ENCODE measurements around the gene MIGA2.

Gene MIGA2

DNA sequence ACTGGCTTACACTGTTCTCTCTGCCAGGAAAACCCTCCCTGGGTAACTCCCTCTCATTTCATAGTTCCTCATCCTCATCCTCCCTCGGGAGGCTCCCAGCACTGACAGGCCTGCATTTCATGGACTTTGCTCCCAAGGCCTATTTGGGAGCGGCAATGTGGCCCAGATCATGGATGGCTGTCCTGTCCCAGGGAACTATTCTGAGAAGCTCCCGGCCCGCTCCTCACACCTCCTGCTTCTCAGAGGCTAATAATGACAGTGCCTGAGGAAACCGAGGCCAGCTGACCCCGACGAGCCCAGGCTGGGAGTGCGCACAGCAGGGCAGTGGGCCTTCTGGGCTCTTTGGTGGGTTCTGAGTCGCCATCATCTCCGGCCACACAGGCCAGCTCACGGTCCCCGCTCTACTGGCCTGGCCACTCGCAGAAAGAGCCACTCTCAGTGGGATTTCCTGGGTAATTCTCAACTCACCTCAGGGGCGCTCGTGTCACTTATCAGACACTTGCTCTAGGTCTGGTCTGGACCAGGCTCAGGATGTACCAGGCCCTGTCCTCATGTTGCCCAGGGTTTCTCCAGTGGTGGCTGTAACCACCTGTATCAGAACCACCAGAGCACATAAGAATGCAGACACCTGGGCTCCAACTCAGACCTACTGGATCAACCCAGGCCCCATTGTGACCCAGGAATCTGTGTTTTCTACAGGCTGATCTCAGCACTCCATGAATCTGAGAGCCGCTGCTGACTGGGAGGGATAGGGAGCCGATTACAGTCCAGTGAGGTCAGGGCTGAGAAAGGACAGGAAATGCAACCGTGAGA is 42.5 kb downstream of the MIGA2 start:
- H3K9ac ChIP-seq (ENCODE audit: low read length): no peak overlapping the region
- H3K36me3 ChIP-seq (ENCODE audit: insufficient read depth, low read length): no peaks in the 10 kb centered on the region
- H3K9me3 ChIP-seq (ENCODE audit: low read length): no peaks in the 10 kb centered on the region
- peaks cover 14% of the 10 kb centered on the region for H3K4me1 ChIP-seq (ENCODE audit: insufficient read depth, low read length)
- no peaks in the 10 kb centered on the region for H3K27me3 ChIP-seq (ENCODE audit: control insufficient read depth in 1 of 2, insufficient read depth in 2 of 2, low read length in 2 of 2)
- H3K4me3 ChIP-seq (ENCODE audit: low read depth in 1 of 2, low read length in 2 of 2): no peak overlapping the region
- no peak overlapping the region for H3K27ac ChIP-seq (ENCODE audit: low read depth, low read length)

DNA sequence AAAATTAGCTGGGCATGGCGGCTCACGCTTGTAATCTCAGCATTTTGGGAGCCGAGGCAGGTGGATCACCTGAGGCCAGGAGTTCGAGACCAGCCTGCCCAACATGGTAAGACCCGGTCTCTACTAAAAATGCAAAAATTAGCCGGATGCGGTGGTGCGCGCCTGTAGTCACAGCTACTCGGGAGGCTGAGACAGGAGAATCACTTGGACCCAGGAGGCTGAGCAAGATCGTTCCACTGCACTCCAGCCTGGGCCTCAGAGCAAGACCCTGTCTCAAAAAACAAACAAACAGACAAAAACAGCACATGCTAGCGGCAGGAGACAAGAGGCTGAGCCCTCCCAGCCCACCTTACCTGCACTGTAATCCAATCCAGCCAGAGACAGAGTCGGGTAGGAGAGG is 43.4 kb downstream of the MIGA2 start:
- Histone ChIP-seq H3K9me3 (ENCODE audit: low read length) (no peaks in the 10 kb centered on the region), H3K4me3 (ENCODE audit: low read depth in 1 of 2, low read length in 2 of 2) (peak overlapping the region in 1 of 2 donors; percentile 83), H3K9ac (ENCODE audit: low read length) (peak overlapping the region; percentile 24), H3K27ac (ENCODE audit: low read depth, low read length) (no peak overlapping the region), H3K36me3 (ENCODE audit: insufficient read depth, low read length) (peaks cover 2% of the 10 kb centered on the region), H3K4me1 (ENCODE audit: insufficient read depth, low read length) (peaks cover 14% of the 10 kb centered on the region), H3K27me3 (ENCODE audit: control insufficient read depth in 1 of 2, insufficient read depth in 2 of 2, low read length in 2 of 2) (no peaks in the 10 kb centered on the region)

DNA sequence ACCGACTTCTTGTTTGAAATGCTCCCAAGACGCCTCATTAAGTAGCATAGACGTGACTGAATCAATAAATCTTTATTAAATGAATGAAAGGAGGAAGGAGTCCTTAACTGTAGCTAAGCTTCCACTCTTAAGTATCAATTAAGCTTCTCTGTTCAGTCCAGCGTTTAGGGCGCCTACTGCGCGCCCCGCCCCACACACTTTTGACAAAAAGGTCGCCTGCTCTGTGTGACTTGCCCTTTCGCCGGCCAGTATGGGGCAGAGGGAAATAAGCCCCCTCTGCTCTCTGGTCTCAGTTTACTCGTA is 43.8 kb downstream of the MIGA2 start:
- H3K9ac ChIP-seq (ENCODE audit: low read length): peak overlapping the region; percentile 24
- H3K27me3 ChIP-seq (ENCODE audit: control insufficient read depth in 1 of 2, insufficient read depth in 2 of 2, low read length in 2 of 2): no peaks in the 10 kb centered on the region
- peaks cover 5% of the 10 kb centered on the region for H3K36me3 ChIP-seq (ENCODE audit: insufficient read depth, low read length)
- peak overlapping the region; percentile 83 to 86 for H3K4me3 ChIP-seq (ENCODE audit: low read depth in 1 of 2, low read length in 2 of 2)
- no peaks in the 10 kb centered on the region for H3K9me3 ChIP-seq (ENCODE audit: low read length)
- no peak overlapping the region for H3K27ac ChIP-seq (ENCODE audit: low read depth, low read length)
- H3K4me1 ChIP-seq (ENCODE audit: insufficient read depth, low read length): peaks cover 14% of the 10 kb centered on the region

DNA sequence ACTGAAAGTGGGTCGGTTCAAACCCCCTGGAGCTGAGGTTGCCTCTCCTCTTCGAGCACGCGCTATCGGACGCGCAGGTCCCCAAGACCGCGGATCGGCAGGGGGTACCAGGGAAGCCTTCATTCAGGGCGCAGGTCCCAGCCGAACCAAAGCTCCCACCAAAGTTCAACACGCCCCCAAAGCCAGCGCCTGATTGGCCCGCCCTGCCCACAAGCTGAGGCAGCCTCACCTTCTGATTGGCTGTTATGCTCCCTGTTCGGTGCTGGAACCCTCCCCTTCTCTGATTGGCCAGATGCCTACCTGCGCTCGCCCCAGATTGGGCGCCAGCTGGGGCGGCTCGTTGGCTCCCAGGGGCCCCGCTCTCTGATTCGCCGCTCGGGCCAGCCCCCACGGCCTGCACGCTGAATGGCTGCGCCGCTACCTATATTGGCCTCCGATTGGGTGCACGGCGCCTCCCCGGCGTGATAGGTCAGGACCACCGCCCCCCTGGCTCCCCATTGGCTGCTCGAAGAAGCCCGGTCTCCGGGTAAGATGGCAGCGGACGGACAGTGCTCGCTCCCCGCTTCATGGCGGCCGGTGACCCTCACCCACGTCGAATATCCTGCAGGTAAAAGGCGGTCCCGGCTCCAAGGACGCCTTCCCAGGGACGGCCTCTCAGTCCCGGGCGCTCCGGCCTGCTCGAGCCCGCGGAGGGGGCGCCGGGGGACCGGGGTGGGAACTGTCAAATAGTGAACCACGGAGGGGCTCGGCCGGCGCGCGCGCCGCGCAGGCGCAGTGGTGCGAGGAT is 44.4 kb downstream of the MIGA2 start, which contains the start of gene DOLPP1:
DOLPP1 (plus strand) TSS at position 511 of the 787 bp plus-strand sequence; CDS start at position 532, 21 bp downstream.
- H3K9ac ChIP-seq (ENCODE audit: low read length): peak within 1 kb of the TSS; percentile 49
- H3K27ac ChIP-seq (ENCODE audit: low read depth, low read length): peak within 1 kb of the TSS; percentile 88
- H3K27me3 ChIP-seq (ENCODE audit: control insufficient read depth in 1 of 2, insufficient read depth in 2 of 2, low read length in 2 of 2): no peaks in the 10 kb centered on the region
- H3K4me1 ChIP-seq (ENCODE audit: insufficient read depth, low read length): peaks cover 14% of the 10 kb centered on the region
- H3K36me3 ChIP-seq (ENCODE audit: insufficient read depth, low read length): peaks cover 10% of the 10 kb centered on the region
- peak within 1 kb of the TSS; percentile 83 to 98 for H3K4me3 ChIP-seq (ENCODE audit: low read depth in 1 of 2, low read length in 2 of 2)
- no peaks in the 10 kb centered on the region for H3K9me3 ChIP-seq (ENCODE audit: low read length)

DNA sequence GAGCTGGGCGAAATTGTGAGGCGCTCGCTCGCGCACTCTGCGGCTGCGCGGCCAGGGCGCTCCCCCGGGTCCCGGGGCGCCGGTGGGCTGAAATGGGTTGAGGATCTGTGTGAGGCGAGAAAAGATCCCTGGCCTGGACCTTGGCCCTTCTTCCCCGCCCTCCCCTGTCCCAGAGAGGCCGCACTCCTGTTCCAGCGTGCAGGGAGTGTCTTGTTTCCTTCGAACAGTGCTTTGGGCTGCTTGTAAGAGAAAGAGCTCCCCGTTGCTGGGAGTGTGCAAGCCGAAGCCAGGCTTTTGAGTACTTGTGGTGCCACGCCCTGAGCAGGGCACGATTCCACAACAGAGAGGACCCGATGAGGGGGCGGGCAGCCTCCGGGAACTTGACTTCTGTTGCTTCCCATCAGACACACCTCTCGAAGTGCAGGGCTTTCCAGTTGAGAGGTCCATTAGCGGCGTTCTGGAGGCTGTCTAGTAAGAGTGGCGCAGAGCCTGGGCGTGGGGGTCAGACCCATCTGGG is 45.0 kb downstream of the MIGA2 start:
- H3K9ac ChIP-seq (ENCODE audit: low read length): peak overlapping the region; percentile 49
- H3K4me1 ChIP-seq (ENCODE audit: insufficient read depth, low read length): peaks cover 14% of the 10 kb centered on the region
- peaks cover 16% of the 10 kb centered on the region for H3K36me3 ChIP-seq (ENCODE audit: insufficient read depth, low read length)
- H3K27ac ChIP-seq (ENCODE audit: low read depth, low read length): peak overlapping the region; percentile 88
- H3K27me3 ChIP-seq (ENCODE audit: control insufficient read depth in 1 of 2, insufficient read depth in 2 of 2, low read length in 2 of 2): no peaks in the 10 kb centered on the region
- no peaks in the 10 kb centered on the region for H3K9me3 ChIP-seq (ENCODE audit: low read length)
- peak overlapping the region; percentile 83 to 98 for H3K4me3 ChIP-seq (ENCODE audit: low read depth in 1 of 2, low read length in 2 of 2)

DNA sequence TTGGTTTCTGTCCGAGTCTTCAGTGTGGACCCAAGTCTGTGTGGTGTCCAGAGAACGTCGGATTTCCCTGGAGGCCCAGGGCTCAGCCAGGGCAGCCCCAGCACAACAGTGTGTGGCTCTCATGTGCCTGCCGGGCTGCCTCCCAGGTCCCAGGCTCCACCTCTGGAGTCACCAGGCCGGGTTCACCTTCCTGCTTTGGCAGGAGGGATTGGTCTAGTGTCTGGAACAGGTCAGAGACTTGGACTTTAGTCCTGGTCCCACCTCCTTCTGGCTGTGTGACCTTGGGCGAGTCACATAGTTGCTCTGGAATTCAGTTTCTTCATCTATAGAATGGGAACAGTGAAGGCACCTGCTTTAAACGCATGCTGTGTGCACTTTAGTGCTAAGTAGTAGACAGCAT is 47.7 kb downstream of the MIGA2 start:
- Histone ChIP-seq H3K9ac (ENCODE audit: low read length) (no peak overlapping the region), H3K4me1 (ENCODE audit: insufficient read depth, low read length) (peaks cover 14% of the 10 kb centered on the region), H3K36me3 (ENCODE audit: insufficient read depth, low read length) (peaks cover 22% of the 10 kb centered on the region), H3K4me3 (ENCODE audit: low read depth in 1 of 2, low read length in 2 of 2) (no peak overlapping the region), H3K27me3 (ENCODE audit: control insufficient read depth in 1 of 2, insufficient read depth in 2 of 2, low read length in 2 of 2) (no peaks in the 10 kb centered on the region), H3K9me3 (ENCODE audit: low read length) (no peaks in the 10 kb centered on the region), H3K27ac (ENCODE audit: low read depth, low read length) (no peak overlapping the region)

DNA sequence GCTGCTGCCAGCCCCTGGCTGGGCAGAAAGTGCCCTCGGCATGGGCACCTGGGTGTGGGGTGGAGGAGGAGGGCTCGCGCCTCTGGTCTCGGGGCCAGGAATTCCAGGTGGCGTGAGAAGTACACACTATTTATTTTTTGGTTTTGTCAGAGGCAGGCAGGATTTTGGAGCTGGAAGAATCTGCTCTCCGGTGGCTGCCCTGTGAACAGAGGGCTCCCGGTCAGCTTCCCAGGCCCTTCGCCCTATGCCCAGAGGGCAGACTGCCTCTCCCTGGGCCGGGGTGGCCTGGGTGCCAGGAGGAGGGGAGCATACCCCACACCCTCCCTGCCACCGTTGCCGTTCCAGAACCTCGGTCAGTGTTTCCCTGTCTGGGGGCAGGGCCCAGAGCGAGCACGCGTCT is 52.8 kb downstream of the MIGA2 start:
- Histone ChIP-seq H3K9me3 (ENCODE audit: low read length) (no peaks in the 10 kb centered on the region), H3K4me1 (ENCODE audit: insufficient read depth, low read length) (no peaks in the 10 kb centered on the region), H3K27me3 (ENCODE audit: control insufficient read depth in 1 of 2, insufficient read depth in 2 of 2, low read length in 2 of 2) (no peaks in the 10 kb centered on the region), H3K27ac (ENCODE audit: low read depth, low read length) (no peak overlapping the region), H3K9ac (ENCODE audit: low read length) (no peak overlapping the region), H3K36me3 (ENCODE audit: insufficient read depth, low read length) (peaks cover 29% of the 10 kb centered on the region), H3K4me3 (ENCODE audit: low read depth in 1 of 2, low read length in 2 of 2) (no peak overlapping the region)

DNA sequence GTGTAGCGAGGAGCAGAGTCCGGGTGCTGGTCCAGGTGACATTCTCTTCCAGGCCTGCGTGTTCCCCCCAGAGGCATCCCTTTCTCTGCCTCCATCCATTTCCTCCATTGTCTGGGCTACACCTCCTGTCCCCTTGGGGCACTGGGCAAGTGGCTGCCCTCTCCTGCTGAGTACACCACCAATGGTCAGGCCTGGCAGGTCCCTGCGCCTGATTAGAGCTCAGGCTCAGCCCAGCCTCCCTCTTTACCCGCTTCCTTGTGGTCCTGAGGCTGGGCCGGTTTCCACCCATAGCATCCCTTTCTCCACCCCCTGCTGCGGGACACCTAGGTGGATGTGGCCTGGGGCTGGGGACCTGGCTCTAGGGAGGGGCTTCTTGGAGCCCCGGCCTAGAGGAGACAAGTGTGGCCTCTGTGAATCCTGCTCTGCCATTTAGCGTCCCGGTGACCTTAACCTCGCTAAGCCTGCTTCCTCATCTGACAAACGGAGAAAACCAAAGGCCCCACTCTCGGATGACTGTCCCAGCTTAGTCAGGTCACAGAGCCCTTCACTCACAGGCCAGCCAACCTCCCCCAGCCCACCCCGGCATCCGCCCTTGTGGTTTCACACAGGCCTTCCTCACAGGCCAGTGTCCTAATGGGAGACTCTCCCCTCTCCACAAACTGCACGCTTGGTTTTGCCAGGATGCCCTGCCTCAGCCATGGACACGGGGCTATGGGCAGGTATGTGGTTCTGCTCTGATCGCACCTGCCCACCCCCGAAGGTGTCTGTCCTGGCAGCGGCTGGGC is 57.4 kb downstream of the MIGA2 start:
- H3K36me3 ChIP-seq (ENCODE audit: insufficient read depth, low read length): peaks cover 27% of the 10 kb centered on the region
- H3K4me3 ChIP-seq (ENCODE audit: low read depth in 1 of 2, low read length in 2 of 2): no peak overlapping the region
- H3K27ac ChIP-seq (ENCODE audit: low read depth, low read length): no peak overlapping the region

DNA sequence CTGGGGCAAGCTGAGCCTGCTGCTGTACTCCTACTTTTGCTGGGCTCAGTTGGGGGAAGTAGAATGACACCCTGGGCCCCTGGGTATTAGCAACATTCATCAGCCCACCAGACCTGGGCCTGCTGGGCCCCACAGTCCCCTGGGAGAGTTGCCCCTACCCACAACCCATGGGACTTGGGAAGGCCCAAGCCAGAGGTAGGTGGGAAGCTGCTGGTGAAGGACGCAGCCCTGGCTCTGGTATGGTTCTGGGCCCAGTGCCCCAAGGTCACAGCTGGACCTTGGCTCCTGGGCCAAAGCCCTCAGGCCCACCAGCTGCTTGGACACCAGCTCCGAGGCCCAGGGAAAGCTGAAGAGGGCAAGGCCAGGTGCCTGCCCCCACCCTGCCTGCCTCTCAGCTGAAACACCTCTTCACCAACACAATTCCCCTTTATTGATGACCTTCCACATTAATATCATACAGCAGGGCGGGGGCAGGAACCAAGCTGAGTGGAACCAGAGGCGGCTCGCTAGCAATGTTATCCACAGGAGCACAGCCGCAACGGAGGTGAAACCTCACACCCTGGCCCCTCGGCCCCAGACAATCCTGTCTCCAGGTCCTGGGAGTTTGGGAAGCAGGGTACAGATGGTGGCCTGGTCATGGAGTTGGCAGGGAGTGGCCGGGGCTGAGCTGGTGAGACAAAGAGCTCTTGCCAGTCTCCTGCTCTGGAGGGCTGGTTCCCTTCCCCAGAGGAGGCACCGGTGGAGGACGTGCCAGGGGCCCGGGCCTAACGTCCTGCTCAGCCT is 58.2 kb downstream of the MIGA2 start:
- Histone ChIP-seq H3K4me3 (ENCODE audit: low read depth in 1 of 2, low read length in 2 of 2) (no peak overlapping the region), H3K36me3 (ENCODE audit: insufficient read depth, low read length) (peaks cover 24% of the 10 kb centered on the region), H3K9ac (ENCODE audit: low read length) (no peak overlapping the region), H3K4me1 (ENCODE audit: insufficient read depth, low read length) (no peaks in the 10 kb centered on the region), H3K27me3 (ENCODE audit: control insufficient read depth in 1 of 2, insufficient read depth in 2 of 2, low read length in 2 of 2) (no peaks in the 10 kb centered on the region), H3K9me3 (ENCODE audit: low read length) (no peaks in the 10 kb centered on the region), H3K27ac (ENCODE audit: low read depth, low read length) (no peak overlapping the region)

More for the DNA sequence above, 57.4 kb downstream of the MIGA2 start:
- Histone ChIP-seq H3K9ac (ENCODE audit: low read length) (no peak overlapping the region), H3K9me3 (ENCODE audit: low read length) (no peaks in the 10 kb centered on the region), H3K27me3 (ENCODE audit: control insufficient read depth in 1 of 2, insufficient read depth in 2 of 2, low read length in 2 of 2) (no peaks in the 10 kb centered on the region), H3K4me1 (ENCODE audit: insufficient read depth, low read length) (no peaks in the 10 kb centered on the region)

DNA sequence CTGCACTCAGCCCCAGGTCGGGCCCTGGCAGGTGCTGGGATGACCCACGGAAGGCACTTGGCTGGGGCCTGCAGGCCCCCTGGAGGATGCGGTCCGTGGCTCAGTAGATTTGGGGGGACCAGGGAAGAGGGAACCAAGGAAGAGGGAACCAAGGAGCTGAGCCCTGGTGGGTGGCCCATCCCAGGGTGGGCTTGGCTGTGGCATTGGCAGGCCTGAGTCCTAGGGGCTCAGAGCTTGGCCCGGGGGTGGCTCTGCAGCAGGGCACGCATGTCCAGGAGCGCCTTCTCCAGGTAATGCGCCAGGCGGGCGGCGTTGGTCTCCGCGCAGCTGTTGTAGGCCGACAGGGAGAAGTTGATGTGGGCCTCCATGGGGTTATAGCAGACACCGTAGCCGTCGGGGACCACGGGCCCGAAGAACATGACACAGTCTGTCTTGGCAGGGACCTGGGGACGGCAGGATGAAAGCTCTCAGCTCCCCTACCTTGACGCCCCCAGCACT is 58.8 kb downstream of the MIGA2 start:
- Histone ChIP-seq H3K27ac (ENCODE audit: low read depth, low read length) (no peak overlapping the region), H3K9me3 (ENCODE audit: low read length) (no peaks in the 10 kb centered on the region), H3K4me1 (ENCODE audit: insufficient read depth, low read length) (no peaks in the 10 kb centered on the region), H3K9ac (ENCODE audit: low read length) (no peak overlapping the region), H3K36me3 (ENCODE audit: insufficient read depth, low read length) (peaks cover 26% of the 10 kb centered on the region), H3K4me3 (ENCODE audit: low read depth in 1 of 2, low read length in 2 of 2) (no peak overlapping the region), H3K27me3 (ENCODE audit: control insufficient read depth in 1 of 2, insufficient read depth in 2 of 2, low read length in 2 of 2) (no peaks in the 10 kb centered on the region)

Measured in muscle layer of colon (tissue), 2 donors.